OCI-M2 (cell line): ENCODE results near the gene CDH4.

Experiments used
- DNase-seq: peaks from one replicate; lab custom pipeline; 2025; ENCODE audit not compliant: unreplicated experiment; lab: John Stamatoyannopoulos, UW

CDH4 gene

GRCh38 chr20:61898405-61898804, 646.3 kb downstream of the CDH4 start:
- DNase-seq = no peak

GRCh38 chr20:61900011-61900944, 648.2 kb downstream of the CDH4 start:
- DNase-seq = no peak

DNA sequence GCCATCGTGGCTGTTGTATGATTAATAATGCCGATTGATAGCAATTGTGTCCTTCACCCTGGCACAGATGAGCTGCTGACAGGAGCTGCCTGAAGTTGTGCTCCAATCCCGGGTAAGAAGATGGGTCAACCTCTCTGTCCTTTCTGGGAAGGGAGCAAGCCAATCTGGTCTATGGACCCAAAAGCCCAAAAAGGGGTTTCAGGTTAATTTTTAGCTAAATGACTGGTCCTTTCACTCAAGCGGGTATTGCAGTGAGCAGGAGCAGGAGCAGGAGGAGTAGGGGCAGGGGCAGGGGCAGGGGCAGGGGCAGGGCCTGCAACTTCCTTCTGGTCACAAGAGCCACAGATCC, 648.9 kb downstream of the CDH4 start:
- DNase-seq = no peak

DNA sequence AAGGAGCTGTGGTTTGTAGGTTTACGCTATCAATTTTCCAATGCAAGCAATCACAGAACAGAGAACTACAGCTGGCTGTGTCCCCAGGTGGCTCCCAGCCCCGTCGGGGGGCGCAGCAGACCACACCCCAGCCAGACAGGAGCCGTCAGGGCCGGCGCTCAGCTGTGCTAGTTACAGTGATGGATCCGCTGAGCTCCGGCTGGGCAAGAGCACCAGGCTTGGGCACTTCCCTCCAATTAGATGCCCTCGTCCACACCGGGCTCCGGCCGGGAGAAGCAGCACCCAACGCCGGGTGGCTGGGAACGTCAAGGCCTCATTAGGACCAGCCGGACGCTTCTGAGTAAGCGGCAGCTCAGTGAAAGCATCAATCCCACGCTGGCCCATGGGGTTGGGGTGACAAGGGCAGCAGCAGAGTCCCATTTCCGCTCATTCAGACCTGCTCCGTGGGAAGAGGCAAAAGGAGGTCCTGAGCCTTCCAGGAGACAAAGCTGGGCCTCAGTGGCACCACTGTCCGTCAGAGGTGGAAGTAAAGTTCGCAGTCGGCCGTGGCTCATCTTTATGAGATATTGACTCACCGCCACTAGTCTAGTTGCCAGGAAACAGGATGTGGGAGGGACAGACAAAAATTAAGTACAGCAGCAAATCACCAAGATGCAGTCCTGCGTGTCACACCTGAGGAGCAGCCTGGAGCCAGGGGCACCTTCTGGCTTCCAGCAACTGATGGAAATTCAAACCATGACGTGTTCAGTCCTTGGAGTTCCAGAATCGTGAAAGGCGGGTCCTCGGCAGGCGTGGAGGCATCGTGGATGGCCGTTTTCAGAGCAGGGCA, 649.5 kb downstream of the CDH4 start:
- DNase-seq = no peak

GRCh38 chr20:61902221-61902869, 650.3 kb downstream of the CDH4 start:
- DNase-seq = no peak

GRCh38 chr20:61903575-61904340, 651.7 kb downstream of the CDH4 start:
- DNase-seq = no peak

- no peak for DNase-seq
Measured at GRCh38 chr20:61904456-61904855, 652.4 kb downstream of the CDH4 start.

DNA sequence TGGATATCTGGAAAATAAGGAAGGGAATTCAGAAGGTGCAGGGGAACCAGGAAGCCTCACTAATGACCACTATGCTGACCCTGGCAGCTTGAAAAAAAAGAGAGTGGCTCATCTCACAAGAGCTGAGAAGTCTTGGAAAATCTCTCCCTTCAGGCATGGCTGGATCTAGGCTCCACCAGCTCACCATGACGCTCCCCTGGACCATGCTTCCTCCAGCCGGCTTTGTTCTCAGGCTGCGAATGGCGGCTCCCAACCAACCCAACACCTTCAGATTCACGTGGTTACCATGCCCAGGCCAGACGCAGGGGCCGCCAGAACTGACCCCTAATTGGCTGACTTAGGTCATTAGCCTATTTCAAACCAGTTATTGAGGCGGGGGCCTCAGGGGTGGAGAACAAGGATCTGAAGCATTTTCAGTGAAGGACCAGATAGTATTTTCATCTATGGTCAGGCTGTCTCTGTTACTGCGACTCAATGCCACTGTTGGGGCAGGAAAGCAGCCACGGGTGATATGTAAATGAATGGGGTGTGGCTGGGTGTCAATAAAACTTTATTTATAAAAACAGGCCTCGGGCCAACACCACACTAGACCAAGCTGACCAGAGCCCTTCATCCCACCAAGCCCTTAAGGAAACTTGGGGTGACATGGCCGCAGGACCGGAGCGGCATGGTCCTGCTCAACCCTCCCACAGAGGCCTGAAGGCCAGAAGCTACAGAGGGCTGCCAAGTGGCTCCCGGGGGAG, 653.9 kb downstream of the CDH4 start:
- no peak for DNase-seq

- DNase-seq = no peak
Measured at GRCh38 chr20:61907081-61907891, 655.2 kb downstream of the CDH4 start.

- no peak for DNase-seq
Measured at GRCh38 chr20:61908057-61909026, 656.3 kb downstream of the CDH4 start.

DNA sequence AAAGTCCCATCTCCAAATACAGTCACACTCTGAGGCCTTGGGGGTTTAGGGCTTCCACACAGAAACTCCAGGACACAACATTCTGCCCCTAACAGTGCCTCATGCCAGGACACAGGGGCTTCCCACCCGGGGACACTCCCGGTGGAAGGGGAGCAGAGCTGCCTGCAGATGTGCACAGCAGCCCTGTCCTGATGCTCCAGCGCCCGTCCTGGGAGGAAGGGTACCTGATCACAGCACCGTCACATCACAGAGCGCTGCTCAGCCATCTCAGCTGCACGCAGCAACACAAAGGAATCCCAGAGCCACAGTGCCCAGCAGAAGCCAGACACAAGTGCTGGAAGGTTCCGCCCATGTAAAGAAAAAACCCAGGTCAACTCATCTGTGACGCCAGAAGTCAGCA, 657.0 kb downstream of the CDH4 start:
- DNase-seq = no peak

GRCh38 chr20:61909821-61910220, 657.8 kb downstream of the CDH4 start:
- no peak for DNase-seq

DNA sequence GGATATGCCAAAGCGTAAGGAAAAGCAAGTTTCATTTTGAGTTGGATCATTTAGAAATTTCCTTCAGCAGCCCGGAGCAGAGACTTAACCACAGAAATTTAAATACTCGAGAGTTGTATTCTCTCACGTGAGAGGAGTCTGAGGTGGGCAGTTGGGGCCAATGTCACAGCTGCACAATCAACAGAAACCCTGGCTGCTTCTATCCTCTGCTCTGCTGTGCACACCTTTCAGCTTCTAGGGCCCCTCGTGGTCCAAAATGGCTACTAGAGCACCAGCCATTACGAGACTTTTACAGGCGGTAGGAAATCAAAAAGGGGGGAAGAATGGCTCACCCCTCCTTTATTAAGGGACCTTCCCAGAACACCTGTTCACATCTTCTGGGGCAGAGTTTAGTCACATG, 659.8 kb downstream of the CDH4 start:
- no peak for DNase-seq

DNA sequence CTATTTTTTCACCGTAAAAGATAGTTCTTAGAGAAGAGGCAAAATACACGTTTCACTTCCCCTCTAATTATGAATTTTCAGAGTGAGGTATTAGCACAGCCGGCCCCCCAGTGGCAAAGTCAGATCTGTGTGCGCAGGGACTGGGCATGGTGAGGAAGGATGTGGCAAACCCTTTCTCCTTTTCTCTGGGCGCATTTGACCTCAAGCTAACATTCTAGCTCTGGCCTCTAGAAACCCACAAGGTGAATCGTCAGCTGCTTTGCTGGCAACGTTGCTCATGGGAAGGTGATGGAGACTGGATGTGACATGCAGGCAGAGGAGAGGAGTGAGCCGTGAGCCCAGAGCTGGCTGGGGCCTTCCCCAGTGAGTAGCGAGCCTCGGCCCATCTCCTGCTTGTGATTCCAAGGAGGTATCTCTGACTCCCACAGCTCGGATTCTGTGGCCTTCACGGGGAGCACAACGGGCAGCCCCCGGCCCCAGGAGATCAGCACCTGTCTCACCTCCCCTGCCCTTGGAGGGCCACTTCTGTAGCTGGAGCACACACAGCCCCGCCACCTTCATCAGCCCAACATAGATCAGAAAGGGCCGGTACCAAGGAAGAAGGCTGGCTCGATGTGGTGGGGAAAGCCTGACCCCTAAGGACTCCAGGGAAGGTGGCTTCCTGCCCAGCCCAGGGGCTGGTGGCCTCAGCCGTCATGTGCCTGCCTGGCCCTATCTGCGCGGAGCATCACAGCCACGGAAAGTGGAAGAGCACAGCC, 660.8 kb downstream of the CDH4 start:
- DNase-seq = no peak

DNA sequence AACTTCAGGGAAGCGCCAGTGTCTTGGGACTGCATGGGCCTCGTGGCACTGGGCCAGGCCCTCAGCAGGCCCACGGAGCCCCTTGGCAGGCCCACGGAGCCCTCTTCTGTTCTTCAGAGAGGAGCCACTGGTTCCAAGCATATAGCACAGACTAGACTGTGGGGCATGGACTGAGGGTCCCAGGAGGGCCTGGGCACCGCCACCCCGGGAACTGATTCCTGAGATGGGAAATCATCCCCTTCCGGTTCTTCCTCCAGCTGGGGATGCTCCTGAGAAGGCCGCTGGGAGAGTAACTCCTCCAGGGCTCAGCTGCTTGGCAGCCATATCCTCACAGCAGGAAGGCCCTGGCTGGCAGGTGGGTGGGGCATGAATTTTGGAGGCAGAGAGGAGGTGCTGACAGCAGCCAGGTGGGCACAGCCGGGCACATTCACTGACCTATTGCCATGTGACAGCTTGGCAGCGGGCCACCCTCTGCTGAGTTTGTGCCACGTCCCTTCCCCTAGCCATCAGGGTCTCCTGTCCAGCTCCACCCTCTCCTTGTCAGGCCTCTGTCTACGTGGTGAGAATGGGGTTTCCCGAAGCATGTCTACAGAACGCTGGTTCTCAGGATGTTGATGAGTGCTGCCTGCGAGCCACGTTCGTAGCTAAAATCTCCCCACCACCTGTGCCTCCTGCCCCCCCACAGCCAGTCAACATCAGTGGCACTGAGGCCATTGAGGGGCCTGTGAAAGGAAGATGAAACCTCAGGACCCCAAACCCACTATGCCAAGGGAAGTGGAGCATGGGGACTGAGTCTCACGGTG, 661.6 kb downstream of the CDH4 start:
- DNase-seq = no peak

GRCh38 chr20:61915101-61915500, 663.0 kb downstream of the CDH4 start:
- DNase-seq = no peak
